Activated CD8-positive, alpha-beta memory T cell treated with anti-CD3 and anti-CD28 coated beads for 4 hours (primary cell): ENCODE results near the gene TCF7.

Source experiments
- DNase-seq, 2 donors: peaks; one replicate each; pipeline ENCODE4 v3.0.0-alpha.2; 2020; ENCODE audit warnings: low read depth in 2 of 2

The TCF7 gene

DNA sequence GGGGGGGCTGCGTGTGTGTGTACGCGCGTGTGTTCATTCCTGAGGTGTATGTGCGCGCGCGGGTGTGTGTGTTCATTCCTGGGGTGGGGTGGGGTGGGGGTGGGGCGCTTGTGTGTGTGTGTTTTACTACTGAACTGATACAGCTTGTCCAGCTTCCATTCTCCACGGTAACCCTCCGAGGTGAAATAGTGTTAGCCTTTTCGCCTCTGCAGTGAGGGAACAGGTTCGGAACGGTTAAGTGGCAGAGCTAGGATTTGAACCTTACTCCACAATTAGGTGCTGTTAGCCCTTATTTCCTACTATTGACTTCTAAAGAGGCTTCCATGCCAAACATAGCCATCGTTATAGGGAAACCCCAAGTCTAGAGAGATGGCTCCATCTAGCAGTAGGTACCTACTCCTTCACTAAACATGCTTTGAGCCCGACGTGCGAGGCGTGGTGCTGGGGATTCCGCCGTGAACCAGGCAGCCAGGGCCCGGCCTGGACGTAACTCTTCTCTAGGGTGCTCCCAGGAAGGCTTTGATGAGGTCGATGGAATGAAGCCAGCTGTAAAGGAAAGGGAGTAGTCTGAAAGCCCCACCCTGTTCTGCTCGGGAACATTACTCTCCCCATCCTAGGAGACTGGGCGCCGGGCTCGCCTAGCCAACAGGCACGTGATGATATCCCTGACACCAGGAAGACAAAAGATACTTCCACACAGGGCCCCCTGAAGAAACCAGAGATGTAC is 63.1 kb downstream of the TCF7 start:
- DNase-seq, result no peak

DNA sequence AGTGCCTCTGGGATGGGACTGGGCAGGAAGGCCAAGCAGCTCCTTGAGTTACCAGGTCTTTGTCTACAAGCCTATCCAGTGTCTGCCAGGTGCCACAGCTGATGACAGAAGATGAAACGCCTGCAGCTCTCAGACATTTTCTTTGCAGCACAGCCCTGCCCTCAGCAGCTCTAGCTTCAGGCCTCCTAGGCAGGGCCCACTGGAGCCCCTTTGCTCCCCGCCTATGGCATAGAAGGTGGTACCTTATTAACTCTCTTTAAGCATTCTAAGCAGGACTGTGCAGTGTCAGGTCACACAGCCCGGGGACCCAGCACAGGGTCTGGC is 63.6 kb downstream of the TCF7 start:
- DNase-seq, result no peak

DNA sequence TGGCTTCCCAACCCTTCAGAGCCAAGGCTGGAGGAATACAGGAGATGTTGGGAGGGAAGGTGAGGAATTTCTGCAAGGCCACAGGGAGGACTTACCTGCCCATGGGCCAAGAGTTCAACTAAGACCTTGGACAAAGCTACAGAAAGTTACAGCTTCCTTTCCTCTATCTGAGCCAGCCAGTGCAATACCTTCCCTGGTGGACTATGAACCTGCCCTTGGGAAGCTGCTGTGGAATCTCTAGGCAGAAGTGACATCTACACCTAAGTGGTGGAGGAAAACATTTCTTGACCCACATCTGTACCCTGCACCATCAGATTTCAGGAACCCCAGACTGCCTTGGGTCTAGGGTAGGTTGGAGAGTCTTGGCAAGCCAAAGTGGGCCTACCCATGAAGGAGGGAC is 69.0 kb downstream of the TCF7 start:
- no peak for DNase-seq

DNA sequence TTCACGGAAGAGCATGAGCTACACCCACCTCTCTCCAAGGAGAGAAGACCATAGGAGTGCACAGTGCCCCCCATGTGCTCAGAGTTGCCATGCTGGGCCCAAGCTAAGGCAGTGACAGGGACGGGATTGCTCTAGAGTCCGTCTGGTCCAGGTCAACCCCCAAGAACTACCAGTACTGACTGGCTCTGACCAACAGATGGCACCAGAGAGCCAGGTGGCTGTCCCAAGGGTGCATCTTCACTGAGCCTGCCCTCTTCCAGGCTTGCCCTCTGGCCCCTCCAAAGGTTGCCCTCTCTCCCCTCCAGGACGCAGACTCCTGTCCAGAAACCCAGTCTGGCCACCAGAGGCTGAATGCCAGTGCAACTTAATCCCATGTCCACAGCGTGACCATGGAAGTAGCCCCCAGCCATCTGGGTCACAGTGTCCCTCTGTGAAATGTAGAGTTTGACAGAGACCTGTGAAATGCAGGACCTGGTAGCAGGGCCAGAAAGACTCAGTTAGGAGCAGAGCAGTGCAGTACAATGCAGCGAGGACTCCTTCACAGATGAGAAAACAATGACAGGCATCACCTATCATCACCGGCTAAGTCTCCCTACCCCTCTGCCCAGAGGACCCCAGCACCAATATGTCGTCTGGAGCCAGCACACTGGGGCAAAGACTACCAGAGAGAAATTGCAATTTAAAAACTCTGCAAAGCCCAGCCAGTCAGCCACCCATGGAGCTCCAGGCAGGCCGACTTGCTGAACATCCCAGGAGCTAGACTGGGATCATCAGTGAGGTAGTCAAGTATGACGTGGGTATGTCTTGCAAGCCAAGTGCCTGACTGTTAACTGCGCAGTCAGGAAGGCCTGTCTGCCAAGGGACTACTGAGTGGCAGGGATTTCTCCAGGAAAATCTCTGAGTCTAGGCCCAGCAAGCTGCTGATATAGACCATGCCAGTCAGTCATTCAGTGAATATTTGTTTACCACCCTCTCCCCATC is 70.0 kb downstream of the TCF7 start:
- peak; percentile 49 to 52 for DNase-seq

DNA sequence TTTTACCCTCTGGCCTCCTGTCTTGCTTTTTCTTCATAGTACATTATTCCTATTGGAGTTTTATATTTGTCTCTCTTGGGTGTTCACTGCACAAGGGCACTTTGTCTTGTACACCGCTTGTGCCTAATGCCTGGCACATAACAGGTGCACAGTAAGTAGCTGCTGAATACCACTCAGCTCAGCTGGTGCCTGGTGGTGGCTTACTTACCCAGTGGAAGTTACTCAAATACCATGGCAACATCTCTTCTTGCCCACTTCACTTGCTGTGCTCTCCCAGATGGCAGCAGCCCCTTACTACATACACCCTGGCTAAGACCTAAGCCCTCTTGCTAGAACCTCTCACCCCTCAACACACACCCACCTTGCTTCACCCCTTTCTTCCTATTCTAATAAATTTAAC is 73.6 kb downstream of the TCF7 start:
- no peak for DNase-seq

DNA sequence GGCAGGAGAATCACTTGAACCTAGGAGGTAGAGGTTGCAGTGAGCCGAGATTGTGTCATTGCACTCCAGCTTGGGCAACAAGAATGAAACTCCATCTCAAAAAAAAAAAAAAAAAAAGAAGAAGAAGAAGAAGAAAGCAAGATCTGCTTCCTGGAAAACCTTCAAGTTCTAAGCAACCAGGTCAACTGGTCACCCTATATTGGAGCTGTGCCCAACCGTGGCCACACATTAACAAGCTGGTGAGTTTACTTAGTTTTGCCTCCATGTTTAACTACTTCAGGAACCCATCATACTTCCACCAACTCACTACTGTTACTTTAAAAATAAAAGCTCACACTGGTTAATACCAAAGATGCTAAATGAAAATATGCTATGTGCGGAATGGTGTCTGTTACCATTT is 74.5 kb downstream of the TCF7 start:
- DNase-seq, result no peak

DNA sequence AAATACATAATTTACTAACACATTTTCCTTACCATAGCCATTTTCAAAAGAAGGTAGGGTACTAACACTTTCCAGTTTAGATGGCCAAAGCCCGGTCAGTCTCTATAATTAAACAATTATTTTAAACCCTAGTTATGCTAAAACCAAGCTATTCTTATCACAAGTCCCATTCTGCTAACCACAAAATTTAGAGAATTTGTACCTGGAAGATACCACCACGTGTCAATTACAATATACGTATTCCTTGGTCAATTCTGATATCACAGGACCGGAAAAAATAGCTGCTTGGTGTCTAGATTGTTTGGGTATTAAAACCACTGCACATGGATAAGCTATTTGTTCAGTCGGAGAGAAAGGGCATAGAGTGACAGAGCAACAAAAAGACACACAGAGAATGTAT is 81.2 kb downstream of the TCF7 start:
- DNase-seq, result no peak
